H1 (cell line): Measurements from ENCODE around the gene ASCC2. TPM values are rescaled to one million over a fixed set of nuclear protein-coding genes. Genes with fewer than 3 reads are reported as not detected.

Experiments used
- CTCF ChIA-PET: fragments of 300-600 bp; sonication (Branson Sonifier 250); formaldehyde crosslinking; loops from one replicate; lab custom pipeline; 2021; ENCODE audit not compliant: partially characterized antibody; lab: Charles Lee
- POLR2A ChIA-PET: fragments of 300-600 bp; sonication (Branson Sonifier 250); formaldehyde crosslinking; loops from one replicate; lab custom pipeline; 2021; ENCODE audit warnings: inconsistent platforms; ENCODE audit not compliant: partially characterized antibody; lab: Charles Lee
- DNase-seq, 2 experiments: peaks; one replicate each; pipeline versions ENCODE4 v3.0.0 to v3.0.0-alpha.2; 2010 to 2022; ENCODE audit warnings: low spot score in 2 of 2, low read depth in 1 of 2, mixed read lengths in 1 of 2
- FAIRE-seq: peaks from 2 replicates; lab custom pipeline; 2011; peaks lifted over from hg19 to GRCh38; lab: Jason Lieb, UNC
- H2AFZ ChIP-seq: 2 replicates; pipeline ENCODE4 v1.8.1; 2012; ENCODE audit warnings: low read length, inconsistent platforms
- H2AK5ac ChIP-seq: 2 replicates; pipeline ENCODE4 v1.6.1; 2013; ENCODE audit warnings: low read depth, low read length
- H2BK120ac ChIP-seq: replicated peaks from 2 replicates; pipeline ENCODE3; 2013; ENCODE audit warnings: low read depth, low read length, inconsistent platforms
- H2BK12ac ChIP-seq: 2 replicates; pipeline ENCODE4 v1.6.1; 2013; ENCODE audit warnings: low read depth, low read length
- H2BK15ac ChIP-seq: 2 replicates; pipeline ENCODE4 v1.6.1; 2013; ENCODE audit warnings: low read length
- H2BK20ac ChIP-seq: 2 replicates; pipeline ENCODE4 v1.6.1; 2013; ENCODE audit warnings: low read length
- H2BK5ac ChIP-seq: 2 replicates; pipeline ENCODE4 v1.6.1; 2013; ENCODE audit warnings: low read depth, low read length
- H3K14ac ChIP-seq: 2 replicates; pipeline ENCODE4 v1.6.1; 2013; ENCODE audit warnings: inconsistent platforms; ENCODE audit not compliant: insufficient read length
- H3K18ac ChIP-seq: 2 replicates; pipeline ENCODE4 v1.6.1; 2013; ENCODE audit warnings: low read length; ENCODE audit errors: extremely low read depth
- H3K23ac ChIP-seq: 2 replicates; pipeline ENCODE4 v1.6.1; 2013; ENCODE audit warnings: inconsistent platforms; ENCODE audit not compliant: insufficient read length
- H3K23me2 ChIP-seq: 2 replicates; pipeline ENCODE4 v1.6.1; 2013; ENCODE audit warnings: low read depth, low read length
- H3K27ac ChIP-seq: 2 replicates; pipeline ENCODE4 v1.6.1; 2011; ENCODE audit warnings: low read depth, low read length, inconsistent platforms
- H3K27me3 ChIP-seq, 4 experiments: replicated peaks in 1 of 4; 1 replicate in 1 of 4; 2 replicates in 3 of 4; pipeline versions ENCODE4 v1.6.1 to v1.8.1; 2011 to 2013; ENCODE audit warnings: low read length in 3 of 4, mild to moderate bottlenecking in 3 of 4, inconsistent platforms in 2 of 4, mixed read lengths in 2 of 4, moderate library complexity in 1 of 4; ENCODE audit not compliant: control insufficient read depth in 3 of 4, insufficient read depth in 3 of 4; ENCODE audit errors: extremely low read depth in 1 of 4
- H3K36me3 ChIP-seq, 4 experiments: 2 replicates each; pipeline versions ENCODE4 v1.6.1 to v1.8.1; 2011 to 2013; ENCODE audit warnings: mild to moderate bottlenecking in 4 of 4, low read length in 3 of 4, moderate library complexity in 2 of 4, control low read depth in 1 of 4, inconsistent platforms in 1 of 4; ENCODE audit not compliant: insufficient read depth in 4 of 4, control insufficient read depth in 2 of 4
- H3K4ac ChIP-seq: replicated peaks from 2 replicates; pipeline ENCODE3; 2013; ENCODE audit warnings: low read length, low read depth, mixed read lengths, inconsistent platforms; ENCODE audit not compliant: insufficient read length
- H3K4me1 ChIP-seq, 4 experiments: replicated peaks in 1 of 4; 1 replicate in 1 of 4; 2 replicates in 3 of 4; pipeline versions ENCODE4 v1.6.1 to v1.8.1; 2011 to 2013; ENCODE audit warnings: low read length in 3 of 4, inconsistent platforms in 2 of 4, mixed read lengths in 1 of 4; ENCODE audit not compliant: insufficient read depth in 4 of 4, control insufficient read depth in 3 of 4
- H3K4me2 ChIP-seq, 2 experiments: 2 replicates each; pipeline versions ENCODE4 v1.6.1 to v1.8.1; 2011 to 2013; ENCODE audit warnings: low read depth in 2 of 2, low read length in 2 of 2, control low read depth in 1 of 2, inconsistent platforms in 1 of 2, mild to moderate bottlenecking in 1 of 2; ENCODE audit not compliant: insufficient read depth in 1 of 2
- H3K4me3 ChIP-seq, 4 experiments: fragments of 200-600, 300-600 bp in 1 of 4; sonication (generic), shearing (Covaris generic), sonication (Bioruptor Twin) in 1 of 4; 2 replicates each; pipeline versions ENCODE4 v1.5.1 to v1.8.1; 2011 to 2016; ENCODE audit warnings: low read length in 4 of 4, low read depth in 3 of 4, control low read depth in 2 of 4, inconsistent platforms in 2 of 4, mild to moderate bottlenecking in 2 of 4, mixed read lengths in 1 of 4, moderate library complexity in 1 of 4; ENCODE audit not compliant: insufficient read depth in 2 of 4; ENCODE audit errors: extremely low read depth in 1 of 4
- H3K56ac ChIP-seq: replicated peaks from 2 replicates; pipeline ENCODE3; 2013; ENCODE audit warnings: low read depth, mild to moderate bottlenecking, mixed read lengths, low read length, inconsistent platforms; ENCODE audit not compliant: insufficient read length
- H3K79me1 ChIP-seq: 2 replicates; pipeline ENCODE4 v1.6.1; 2013; ENCODE audit warnings: low read depth, low read length, control low read depth
- H3K79me2 ChIP-seq, 2 experiments: 2 replicates each; pipeline versions ENCODE4 v1.6.1 to v1.8.1; 2012 to 2013; ENCODE audit warnings: low read length in 2 of 2, mild to moderate bottlenecking in 2 of 2, inconsistent platforms in 1 of 2; ENCODE audit not compliant: insufficient read depth in 2 of 2, control insufficient read depth in 1 of 2
- H3K9ac ChIP-seq, 4 experiments: replicated peaks in 1 of 4; 1 replicate in 1 of 4; 2 replicates in 3 of 4; pipeline versions ENCODE4 v1.6.1 to v1.8.1; 2011 to 2013; ENCODE audit warnings: low read depth in 3 of 4, low read length in 3 of 4, control low read depth in 2 of 4, mild to moderate bottlenecking in 2 of 4, moderate library complexity in 2 of 4, inconsistent platforms in 1 of 4; ENCODE audit errors: extremely low read depth in 1 of 4
- H3K9me3 ChIP-seq, 2 experiments: 2 replicates each; pipeline versions ENCODE4 v1.6.1 to v1.8.1; 2012 to 2013; ENCODE audit warnings: mild to moderate bottlenecking in 2 of 2, moderate library complexity in 2 of 2, control low read depth in 1 of 2, inconsistent platforms in 1 of 2, low read depth in 1 of 2, low read length in 1 of 2, mixed read lengths in 1 of 2; ENCODE audit not compliant: insufficient read depth in 2 of 2
- H4K20me1 ChIP-seq, 2 experiments: replicated peaks in 1 of 2; 2 replicates each; pipeline versions ENCODE3 to v1.8.1; 2011 to 2013; ENCODE audit warnings: inconsistent platforms in 2 of 2, low read length in 2 of 2, mild to moderate bottlenecking in 1 of 2; ENCODE audit not compliant: insufficient read depth in 2 of 2, control insufficient read depth in 1 of 2
- H4K5ac ChIP-seq: 2 replicates; pipeline ENCODE4 v1.6.1; 2013; ENCODE audit warnings: low read length, low read depth, mixed read lengths, inconsistent platforms; ENCODE audit not compliant: insufficient read length
- H4K8ac ChIP-seq: 2 replicates; pipeline ENCODE4 v1.8.0; 2013; ENCODE audit warnings: mild to moderate bottlenecking, moderate library complexity, low read length, inconsistent platforms; ENCODE audit not compliant: insufficient read depth; ENCODE audit errors: extremely low read depth
- H4K91ac ChIP-seq: replicated peaks from 2 replicates; pipeline ENCODE3; 2013; ENCODE audit warnings: low read length, mixed read lengths, inconsistent platforms; ENCODE audit not compliant: insufficient read length
- CTCF ChIP-seq, 3 experiments: IDR thresholded peaks; 1 replicate in 2 of 3; 2 replicates in 1 of 3; pipeline versions ENCODE4 v1.5.1 to v1.6.1; 2011; ENCODE audit warnings: low read length in 3 of 3, mild to moderate bottlenecking in 3 of 3, inconsistent platforms in 2 of 3, low read depth in 1 of 3, moderate library complexity in 1 of 3; ENCODE audit not compliant: insufficient read depth in 1 of 3; ENCODE audit errors: control extremely low read depth in 1 of 3
- KDM1A ChIP-seq: fragments of 200-600, 300-600 bp; sonication (generic); IDR thresholded peaks from 2 replicates; pipeline ENCODE4 v1.7.1; 2016; ENCODE audit warnings: mild to moderate bottlenecking, low read length, borderline replicate concordance
- TAF7 ChIP-seq: optimal IDR thresholded peaks from 2 replicates; pipeline ENCODE3; 2011; ENCODE audit warnings: low read depth, mild to moderate bottlenecking, inconsistent platforms, low read length, moderate library complexity, borderline replicate concordance
- WGBS, 2 experiments: shearing (Covaris generic) in 1 of 2; methylation state at CpG; one replicate each; pipeline versions ENCODE4 v1.1.6 to v1.1.7; 2013 to 2015; ENCODE audit warnings: low lambda C conversion rate in 2 of 2, mixed read lengths in 2 of 2, inconsistent platforms in 1 of 2, low coverage in 1 of 2, missing lambda C conversion rate in 1 of 2; ENCODE audit not compliant: insufficient replicate concordance in 2 of 2, insufficient coverage in 1 of 2, insufficient read length in 1 of 2; ENCODE audit errors: extremely low coverage in 1 of 2, missing lambda C conversion rate in 1 of 2; 5-methylcytosine and 5-hydroxymethylcytosine counted together
- polyA plus RNA-seq, 7 experiments: library from polyadenylated mRNA; depleted of rRNA in 3 of 7; stranded (reverse) in 5 of 7; unstranded in 2 of 7; fragments of >200 nt in 5 of 7; fragments of 200-250 nt in 2 of 7; gene quantifications; 1 replicate in 5 of 7; 2 replicates in 1 of 7; 4 replicates in 1 of 7; pipeline versions ENCODE4 v1.2.1 to v1.2.3, GENCODE V29; 2011 to 2013; ENCODE audit warnings: missing spikeins in 2 of 7, mixed read lengths in 2 of 7
- total RNA-seq: library from RNA; stranded (reverse); fragmentation: NEBNext Ultra II Directional; extraction: Animal tissue kit (Norgen Biotek cat#: 25700); gene quantifications from 2 replicates; pipeline ENCODE4 v1.2.1, GENCODE V29; 2021

The ASCC2 gene
- total and polyA plus RNA-seq, 2 of the 8 experiments (the other 6 are each of a cell fraction or from before 2014, with no cell fraction given), result 35.0 to 35.8 TPM

- Histone ChIP-seq H2BK120ac (no peak overlapping the region), H3K18ac (no peak overlapping the region), H3K14ac (no peak overlapping the region), H3K9me3 (no peaks in the 10 kb centered on the region), H3K27ac (no peak overlapping the region), H3K23ac (no peak overlapping the region), H3K4me3 (no peak overlapping the region), H2BK5ac (no peak overlapping the region), H2BK20ac (no peak overlapping the region), H3K4ac (no peak overlapping the region), H2BK12ac (no peak overlapping the region), H3K36me3 (no peaks in the 10 kb centered on the region), H2AK5ac (no peak overlapping the region), H4K8ac (no peak overlapping the region), H3K9ac (no peak overlapping the region), H3K4me1 (peaks cover 0 to 4% (median 0%) of the 10 kb centered on the region in 4 experiments; a peak in 2 of 7 replicates), H2AFZ (no peak overlapping the region), H2BK15ac (no peak overlapping the region), H3K79me1 (peaks cover 3% of the 10 kb centered on the region; the same call in 1 of the 2 replicates), H3K23me2 (peaks cover 3% of the 10 kb centered on the region; the same call in 1 of the 2 replicates), H4K5ac (no peak overlapping the region), H3K4me2 (no peak overlapping the region; a peak in 1 of 4 replicates), H3K27me3 (no peaks in the 10 kb centered on the region), H4K20me1 (no peaks in the 10 kb centered on the region), H3K56ac (no peak overlapping the region), H3K79me2 (peaks cover 0 to 5% of the 10 kb centered on the region in 2 experiments; a peak in 1 of 4 replicates), H4K91ac (no peak overlapping the region)
- no peak for DNase-seq
- FAIRE-seq, result no peak
- WGBS, 2 experiments, result 76% methylated on average over 1 of the region's 1 CpG; no CpG with 5 or more reads in 1 of the 2 experiments
- ChIA-PET POLR2A (interaction anchor here (1.3 kb wide), 1 partner anchor 31 kb away, joined by 3 read pairs; no protein-coding TSS in a partner anchor), CTCF (no interaction called here)
- TF ChIP-seq KDM1A (no peak), TAF7 (no peak), CTCF (IDR thresholded peaks at IDR 0.05; ENCODE audit: control extremely low read depth in 1 of 3, insufficient read depth in 1 of 3, low read depth in 1 of 3, low read length in 3 of 3) (no peak)
These were observed 965 bp upstream of the ASCC2 start for GRCh38 chr22:29839039-29839438.
